Neural cell (in vitro differentiated cells): Measurements from ENCODE around the gene TBC1D16. TPM values are rescaled to one million over a fixed set of nuclear protein-coding genes. Genes with fewer than 3 reads are reported as not detected.

Experiments used
- H2AFZ ChIP-seq: fragments of 200-600, 300-800 bp; sonication (generic), shearing (Covaris generic); 2 replicates; pipeline ENCODE4 v1.6.0; 2014; ENCODE audit warnings: low read depth, mild to moderate bottlenecking, antibody characterized with exemption, low read length, moderate library complexity
- H3F3A ChIP-seq: fragments of 200-600 bp; shearing (Covaris generic); 2 replicates; pipeline ENCODE4 v1.6.1; 2016; ENCODE audit warnings: mild to moderate bottlenecking, moderate library complexity, mixed read lengths, antibody characterized with exemption, low read length; ENCODE audit not compliant: insufficient read depth, poor library complexity, severe bottlenecking
- H3K27ac ChIP-seq: fragments of 200-600, 300-800 bp; sonication (generic), shearing (Covaris generic); 2 replicates; pipeline ENCODE4 v1.5.1; 2014; ENCODE audit warnings: mild to moderate bottlenecking, low read length, moderate library complexity
- H3K27me3 ChIP-seq: fragments of 300-800, 200-600 bp; sonication (generic), shearing (Covaris generic); 2 replicates; pipeline ENCODE4 v1.6.0; 2014; ENCODE audit warnings: mild to moderate bottlenecking, low read depth, low read length, moderate library complexity; ENCODE audit not compliant: insufficient read depth
- H3K36me3 ChIP-seq: fragments of 300-800, 200-600 bp; sonication (generic), shearing (Covaris generic); 2 replicates; pipeline ENCODE4 v1.5.1; 2014; ENCODE audit warnings: mild to moderate bottlenecking, antibody characterized with exemption, low read length, moderate library complexity; ENCODE audit not compliant: insufficient read depth
- H3K4me2 ChIP-seq: fragments of 300-800, 200-600 bp; sonication (generic), shearing (Covaris generic); 2 replicates; pipeline ENCODE4 v1.6.0; 2014; ENCODE audit warnings: mild to moderate bottlenecking, low read length
- H3K4me3 ChIP-seq: fragments of 300-800, 200-600 bp; sonication (generic), shearing (Covaris generic); 2 replicates; pipeline ENCODE4 v1.5.1; 2014; ENCODE audit warnings: mild to moderate bottlenecking, low read length, moderate library complexity
- H3K79me2 ChIP-seq: fragments of 200-600 bp; shearing (Covaris generic); replicated peaks from 2 replicates; pipeline ENCODE4 v1.6.0; 2014; ENCODE audit warnings: mild to moderate bottlenecking, low read length, moderate library complexity; ENCODE audit not compliant: insufficient read depth
- H3K9ac ChIP-seq: fragments of 300-800, 200-600 bp; sonication (generic), shearing (Covaris generic); 2 replicates; pipeline ENCODE4 v1.6.1; 2016; ENCODE audit warnings: mild to moderate bottlenecking, low read length, mixed read lengths
- H3K9me2 ChIP-seq: fragments of 200-600 bp; shearing (Covaris generic); 2 replicates; pipeline ENCODE4 v1.6.1; 2016; ENCODE audit warnings: mild to moderate bottlenecking, low read length, mixed read lengths; ENCODE audit not compliant: insufficient read depth
- H3K9me3 ChIP-seq: fragments of 200-600, 300-800 bp; sonication (generic), shearing (Covaris generic); 2 replicates; pipeline ENCODE4 v1.6.1; 2016; ENCODE audit warnings: mild to moderate bottlenecking, mixed run types, low read length, moderate library complexity, mixed read lengths
- H4K20me1 ChIP-seq: fragments of 200-600 bp; shearing (Covaris generic); 2 replicates; pipeline ENCODE4 v1.6.1; 2016; ENCODE audit warnings: mild to moderate bottlenecking, mixed run types; ENCODE audit not compliant: insufficient read depth
- EP300 ChIP-seq: fragments of 450-650 bp; conservative IDR thresholded peaks from 2 replicates; pipeline ENCODE4 v1.6.1; 2014; ENCODE audit warnings: antibody characterized with exemption, mild to moderate bottlenecking, moderate library complexity; ENCODE audit not compliant: poor library complexity, severe bottlenecking
- EZH2 ChIP-seq: fragments of 200-600, 300-800 bp; shearing (Covaris generic), sonication (generic); IDR thresholded peaks from 2 replicates; pipeline ENCODE4 v1.6.1; 2014; ENCODE audit warnings: antibody characterized with exemption, low read length, borderline replicate concordance, mild to moderate bottlenecking; ENCODE audit not compliant: insufficient read depth, poor library complexity, severe bottlenecking
- MXI1 ChIP-seq: fragments of 450-650 bp; conservative IDR thresholded peaks from 2 replicates; pipeline ENCODE4 v1.6.1; 2014; ENCODE audit warnings: antibody characterized with exemption, mild to moderate bottlenecking; ENCODE audit not compliant: poor library complexity, severe bottlenecking
- POLR2AphosphoS5 ChIP-seq: IDR thresholded peaks from 2 replicates; pipeline ENCODE4 v1.6.1; 2012
- RAD21 ChIP-seq: fragments of 450-650 bp; conservative IDR thresholded peaks from 2 replicates; pipeline ENCODE4 v1.6.1; 2014; ENCODE audit warnings: antibody characterized with exemption, mild to moderate bottlenecking, moderate library complexity
- REST ChIP-seq: IDR thresholded peaks from 2 replicates; pipeline ENCODE4 v1.6.1; 2012; ENCODE audit warnings: borderline replicate concordance
- SMC3 ChIP-seq: fragments of 450-650 bp; conservative IDR thresholded peaks from 2 replicates; pipeline ENCODE4 v1.6.1; 2014; ENCODE audit warnings: antibody characterized with exemption, mild to moderate bottlenecking, moderate library complexity; ENCODE audit not compliant: poor library complexity
- TAF1 ChIP-seq: IDR thresholded peaks from 2 replicates; pipeline ENCODE4 v1.6.1; 2012; ENCODE audit warnings: low read depth
- polyA plus RNA-seq: library from polyadenylated mRNA; depleted of rRNA; stranded (reverse); fragments of >200 nt; gene quantifications from 2 replicates; pipeline ENCODE4 v1.2.3, GENCODE V29; 2014
- TF ChIP-seq, protein P1 (sequence below): fragments of 450-650 bp; IDR thresholded peaks from 2 replicates; pipeline ENCODE4 v1.5.1; 2014; ENCODE audit warnings: antibody characterized with exemption, mild to moderate bottlenecking, moderate library complexity; ENCODE audit not compliant: poor library complexity, severe bottlenecking

TBC1D16 gene
- polyA plus RNA-seq, 1 donor from 2014 or later = 19.8 TPM

- Histone ChIP-seq H3K9me3 (no peaks in the 10 kb centered on the region), H3K9ac (no peak overlapping the region), H4K20me1 (no peaks in the 10 kb centered on the region), H3K4me2 (no peak overlapping the region), H3K27me3 (no peaks in the 10 kb centered on the region), H3K79me2 (no peaks in the 10 kb centered on the region), H2AFZ (no peak overlapping the region), H3K27ac (no peak overlapping the region), H3K4me3 (no peak overlapping the region), H3F3A (no peaks in the 10 kb centered on the region), H3K36me3 (no peaks in the 10 kb centered on the region), H3K9me2 (no peaks in the 10 kb centered on the region)
- TF ChIP-seq EZH2 (no peak), EP300 (no peak), SMC3 (no peak), POLR2AphosphoS5 (no peak)
- TF ChIP-seq, protein P1, sequence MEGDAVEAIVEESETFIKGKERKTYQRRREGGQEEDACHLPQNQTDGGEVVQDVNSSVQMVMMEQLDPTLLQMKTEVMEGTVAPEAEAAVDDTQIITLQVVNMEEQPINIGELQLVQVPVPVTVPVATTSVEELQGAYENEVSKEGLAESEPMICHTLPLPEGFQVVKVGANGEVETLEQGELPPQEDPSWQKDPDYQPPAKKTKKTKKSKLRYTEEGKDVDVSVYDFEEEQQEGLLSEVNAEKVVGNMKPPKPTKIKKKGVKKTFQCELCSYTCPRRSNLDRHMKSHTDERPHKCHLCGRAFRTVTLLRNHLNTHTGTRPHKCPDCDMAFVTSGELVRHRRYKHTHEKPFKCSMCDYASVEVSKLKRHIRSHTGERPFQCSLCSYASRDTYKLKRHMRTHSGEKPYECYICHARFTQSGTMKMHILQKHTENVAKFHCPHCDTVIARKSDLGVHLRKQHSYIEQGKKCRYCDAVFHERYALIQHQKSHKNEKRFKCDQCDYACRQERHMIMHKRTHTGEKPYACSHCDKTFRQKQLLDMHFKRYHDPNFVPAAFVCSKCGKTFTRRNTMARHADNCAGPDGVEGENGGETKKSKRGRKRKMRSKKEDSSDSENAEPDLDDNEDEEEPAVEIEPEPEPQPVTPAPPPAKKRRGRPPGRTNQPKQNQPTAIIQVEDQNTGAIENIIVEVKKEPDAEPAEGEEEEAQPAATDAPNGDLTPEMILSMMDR = no peak
These were observed 45.5 kb downstream of the TBC1D16 start for GRCh38 chr17:79990051-79990592.

DNA sequence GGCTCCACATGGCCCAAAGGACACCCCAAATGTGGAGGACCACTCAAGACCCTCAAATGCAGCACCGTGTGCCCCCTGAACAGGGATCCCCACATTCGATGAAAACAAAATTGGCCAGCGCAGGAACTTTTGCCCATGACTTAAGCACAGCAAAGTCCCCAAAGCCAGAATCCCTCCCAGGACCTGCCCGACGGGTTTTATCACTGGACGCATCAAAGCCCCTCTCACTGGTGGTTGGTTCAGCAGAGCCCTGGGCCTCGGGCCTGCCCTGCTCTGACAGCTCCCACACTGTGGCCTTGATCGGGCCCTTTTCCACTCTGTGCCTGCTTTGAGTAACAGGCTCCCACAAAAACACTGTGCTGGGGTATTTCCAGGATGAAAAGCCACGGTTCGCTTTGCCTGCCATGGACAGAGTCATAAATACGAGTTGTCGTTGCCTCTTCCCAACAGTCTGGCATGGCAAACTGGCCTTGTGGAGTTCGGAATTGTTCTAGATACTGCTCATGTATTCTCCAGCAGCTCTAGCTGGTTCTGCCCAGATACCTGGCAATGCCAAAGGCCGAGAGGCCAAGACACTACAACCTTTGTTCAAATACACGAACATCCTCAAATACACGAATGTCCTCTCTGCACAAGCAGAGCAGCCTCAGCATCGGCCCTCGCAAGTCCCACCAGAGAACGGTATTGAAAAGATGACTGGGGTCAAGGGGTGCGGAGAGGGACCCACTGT is 46.4 kb downstream of the TBC1D16 start:
- Histone ChIP-seq H4K20me1 (no peaks in the 10 kb centered on the region), H3K9me2 (no peaks in the 10 kb centered on the region)
- no peak for TF ChIP-seq MXI1
- TF ChIP-seq RAD21 = no peak
- TF ChIP-seq EP300 = no peak
- TF ChIP-seq EZH2 = no peak
- no peak for TF ChIP-seq TAF1
- TF ChIP-seq SMC3 = no peak
- TF ChIP-seq, protein P1 = no peak
- no peak for TF ChIP-seq POLR2AphosphoS5
- TF ChIP-seq REST = no peak

More for the DNA sequence above, 46.4 kb downstream of the TBC1D16 start:
- Histone ChIP-seq H3K36me3 (no peaks in the 10 kb centered on the region), H3F3A (no peaks in the 10 kb centered on the region), H3K27me3 (no peaks in the 10 kb centered on the region), H3K79me2 (no peaks in the 10 kb centered on the region), H3K9me3 (no peaks in the 10 kb centered on the region), H3K4me2 (no peak overlapping the region), H3K4me3 (no peak overlapping the region), H3K27ac (no peak overlapping the region), H2AFZ (no peak overlapping the region), H3K9ac (no peak overlapping the region)
